Measurements from ENCODE around the gene RBM38.

RBM38 gene

GRCh38 chr20:57437672-57438330 is 46.6 kb downstream of the RBM38 start:
- DNase-seq (ENCODE audit: low read depth): no peak

- no peak for DNase-seq (ENCODE audit: low read depth)
These were observed 47.4 kb downstream of the RBM38 start for GRCh38 chr20:57438552-57438951.

GRCh38 chr20:57439432-57439831 is 48.2 kb downstream of the RBM38 start:
- DNase-seq (ENCODE audit: low read depth): no peak

GRCh38 chr20:57439993-57440392 is 48.8 kb downstream of the RBM38 start:
- no peak for DNase-seq (ENCODE audit: low read depth)

GRCh38 chr20:57440678-57441509 is 49.7 kb downstream of the RBM38 start:
- DNase-seq (ENCODE audit: low read depth): no peak

- DNase-seq (ENCODE audit: low read depth): no peak
These were observed 50.4 kb downstream of the RBM38 start for GRCh38 chr20:57441510-57442154.

- no peak for DNase-seq (ENCODE audit: low read depth)
These were observed 51.1 kb downstream of the RBM38 start for GRCh38 chr20:57442158-57442887.

GRCh38 chr20:57442888-57443239 is 51.7 kb downstream of the RBM38 start:
- DNase-seq (ENCODE audit: low read depth): no peak

- DNase-seq (ENCODE audit: low read depth): no peak
These were observed 52.4 kb downstream of the RBM38 start for GRCh38 chr20:57443349-57444265.

- DNase-seq (ENCODE audit: low read depth): no peak
These were observed 53.3 kb downstream of the RBM38 start for GRCh38 chr20:57444394-57445048.

GRCh38 chr20:57445298-57445697 is 54.1 kb downstream of the RBM38 start:
- DNase-seq (ENCODE audit: low read depth): no peak

- no peak for DNase-seq (ENCODE audit: low read depth)
These were observed 54.6 kb downstream of the RBM38 start for GRCh38 chr20:57445774-57446173.

- DNase-seq (ENCODE audit: low read depth): no peak
These were observed 57.7 kb downstream of the RBM38 start for GRCh38 chr20:57448764-57449354.

- no peak for DNase-seq (ENCODE audit: low read depth)
These were observed 58.5 kb downstream of the RBM38 start for GRCh38 chr20:57449398-57450354.

GRCh38 chr20:57450419-57450818 is 59.2 kb downstream of the RBM38 start:
- DNase-seq (ENCODE audit: low read depth): no peak

- DNase-seq (ENCODE audit: low read depth): no peak
These were observed 59.7 kb downstream of the RBM38 start for GRCh38 chr20:57450931-57451330.

GRCh38 chr20:57451431-57451794 is 60.2 kb downstream of the RBM38 start:
- DNase-seq (ENCODE audit: low read depth): no peak

GRCh38 chr20:57451795-57452661 is 60.8 kb downstream of the RBM38 start:
- DNase-seq (ENCODE audit: low read depth): no peak

Data from activated T-helper 9 cell treated with anti-CD3 and anti-CD28 coated beads, Interleukin-2, amount 50 U/mL, for 16 hours (primary cell).